ENCODE data around the gene TPRG1.

TPRG1 gene

GRCh38 chr3:189269365-189269764 is 97.6 kb downstream of the TPRG1 start:
- H3K4me3 ChIP-seq (ENCODE audit: control insufficient read depth, low read depth, low read length), result no peak overlapping the region
- no peak for DNase-seq (ENCODE audit: low read depth)
- no peak for TF ChIP-seq CTCF (IDR thresholded peaks at IDR 0.05; ENCODE audit: control insufficient read depth, insufficient read depth, low read depth, low read length, missing control alignments)

- peak; percentile 86 for DNase-seq (ENCODE audit: low read depth)
- peak; percentile 91 for TF ChIP-seq CTCF (IDR thresholded peaks at IDR 0.05; ENCODE audit: control insufficient read depth, insufficient read depth, low read depth, low read length, missing control alignments)
- no peak overlapping the region for H3K4me3 ChIP-seq (ENCODE audit: control insufficient read depth, low read depth, low read length)
These were observed 98.6 kb downstream of the TPRG1 start for GRCh38 chr3:189270248-189270832.

- TF ChIP-seq CTCF (IDR thresholded peaks at IDR 0.05; ENCODE audit: control insufficient read depth, insufficient read depth, low read depth, low read length, missing control alignments), result peak; percentile 21
- no peak overlapping the region for H3K4me3 ChIP-seq (ENCODE audit: control insufficient read depth, low read depth, low read length)
- DNase-seq (ENCODE audit: low read depth), result no peak
These were observed 100.8 kb downstream of the TPRG1 start for GRCh38 chr3:189272500-189273119.

- DNase-seq (ENCODE audit: low read depth), result no peak
- H3K4me3 ChIP-seq (ENCODE audit: control insufficient read depth, low read depth, low read length), result no peak overlapping the region
- TF ChIP-seq CTCF (IDR thresholded peaks at IDR 0.05; ENCODE audit: control insufficient read depth, insufficient read depth, low read depth, low read length, missing control alignments), result no peak
These were observed 102.0 kb downstream of the TPRG1 start for GRCh38 chr3:189273736-189274135.

GRCh38 chr3:189275182-189275581 is 103.4 kb downstream of the TPRG1 start:
- TF ChIP-seq CTCF (IDR thresholded peaks at IDR 0.05; ENCODE audit: control insufficient read depth, insufficient read depth, low read depth, low read length, missing control alignments), result no peak
- no peak for DNase-seq (ENCODE audit: low read depth)
- no peak overlapping the region for H3K4me3 ChIP-seq (ENCODE audit: control insufficient read depth, low read depth, low read length)

GRCh38 chr3:189275852-189276251 is 104.1 kb downstream of the TPRG1 start:
- no peak for TF ChIP-seq CTCF (IDR thresholded peaks at IDR 0.05; ENCODE audit: control insufficient read depth, insufficient read depth, low read depth, low read length, missing control alignments)
- DNase-seq (ENCODE audit: low read depth), result no peak
- H3K4me3 ChIP-seq (ENCODE audit: control insufficient read depth, low read depth, low read length), result no peak overlapping the region
